Caki2 (cell line): ENCODE data around the gene ATG13. TPM values are rescaled to one million over a fixed set of nuclear protein-coding genes. Genes with fewer than 3 reads are reported as not detected.
A peak's percentile ranks its signal among the peaks of the same experiment; 100 is the strongest.

Experiments used
- DNase-seq: peaks from one replicate; pipeline ENCODE4 v3.0.0-alpha.2; 2015; ENCODE audit warnings: low read depth
- in situ Hi-C: cut with HindIII; loops from 2 replicates; pipeline ENCODE4 v1.10.0; 2016; ENCODE audit warnings: low sequenced_read_pairs, low pct_unique_long_range_greater_than_20kb, mixed read lengths
- total RNA-seq: library from RNA; depleted of rRNA; stranded (reverse); fragments of >200 nt; shearing (Covaris generic); gene quantifications from 2 replicates; pipeline ENCODE4 v1.2.3, GENCODE V29; 2014; ENCODE audit warnings: low replicate concordance

ATG13 gene
- total RNA-seq, 1 experiment from 2014 or later = 43.1 TPM

GRCh38 chr11:46681814-46682213, 64.5 kb downstream of the ATG13 start:
- in situ Hi-C loops = no loop called here
- DNase-seq = no peak

DNA sequence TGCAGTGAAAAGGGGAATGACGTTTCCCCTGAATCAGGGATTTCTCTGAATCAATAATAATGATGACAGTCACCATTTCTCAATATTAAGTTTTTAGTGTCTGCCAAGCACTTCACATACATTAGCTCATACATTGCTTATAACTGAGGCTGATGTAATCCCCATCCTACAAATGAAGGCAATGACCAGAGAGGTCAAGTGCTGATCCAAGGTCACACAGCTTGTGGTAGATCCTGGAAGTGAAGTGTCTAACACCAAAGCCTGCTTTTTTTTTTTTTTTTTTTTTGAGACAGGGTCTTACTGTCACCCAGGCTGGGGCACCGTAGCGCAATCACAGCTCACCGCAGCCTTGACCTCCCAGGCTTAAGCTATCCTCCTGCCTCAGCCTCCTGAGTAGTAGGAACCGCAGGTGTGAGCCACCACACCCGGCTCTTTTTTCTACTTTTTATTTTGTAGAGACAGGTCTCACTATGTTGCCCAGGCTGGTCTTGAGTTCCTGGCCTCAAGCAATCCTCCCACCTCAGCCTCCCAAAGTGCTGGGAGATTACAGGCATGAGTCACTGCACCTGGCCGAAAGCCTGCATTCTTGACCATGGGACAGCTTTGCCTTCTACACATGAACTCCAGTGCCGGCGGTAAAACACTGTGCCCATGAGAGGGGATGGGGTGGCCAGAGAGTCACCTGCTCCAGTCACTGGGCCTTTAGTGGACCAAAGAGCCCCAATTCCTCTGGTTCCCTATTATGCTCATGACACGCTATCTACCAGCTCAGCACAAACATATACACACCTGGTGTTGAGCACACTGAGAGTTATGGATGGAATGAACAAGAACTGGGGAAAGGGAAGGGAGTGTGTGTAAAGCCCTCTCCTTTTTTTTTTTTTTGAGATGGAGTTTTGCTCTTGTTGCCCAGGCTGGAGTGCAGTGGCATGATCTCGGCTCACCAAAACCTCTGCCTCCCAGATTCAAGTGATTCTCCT, 65.7 kb downstream of the ATG13 start:
- in situ Hi-C loops = no loop called here
- no peak for DNase-seq

DNA sequence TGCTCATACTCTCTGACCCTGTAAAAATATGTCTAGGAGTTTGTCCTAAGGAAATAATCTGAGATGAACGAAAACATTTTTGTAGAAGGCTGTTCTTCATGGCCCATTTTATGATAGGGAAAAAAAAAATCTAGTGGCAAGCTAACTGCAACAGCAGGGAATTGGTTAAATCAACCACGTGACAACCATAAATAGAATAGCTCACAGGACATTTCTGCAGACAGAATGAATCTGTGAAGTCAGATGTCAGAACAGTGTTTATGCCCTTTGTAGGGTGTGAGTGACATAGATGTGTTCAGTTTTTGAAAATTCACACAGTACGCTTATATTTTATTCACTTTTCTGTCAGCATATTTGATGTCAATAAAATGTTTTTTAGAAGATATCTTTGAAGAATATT, 67.0 kb downstream of the ATG13 start:
- in situ Hi-C loops = no loop called here
- DNase-seq = no peak

GRCh38 chr11:46686886-46687795, 69.8 kb downstream of the ATG13 start:
- in situ Hi-C loops = no loop called here
- no peak for DNase-seq

GRCh38 chr11:46690702-46691101, 73.3 kb downstream of the ATG13 start:
- no peak for DNase-seq
- in situ Hi-C loops = no loop called here

- peak; percentile 57 for DNase-seq
- in situ Hi-C loops = no loop called here
Observed at GRCh38 chr11:46692450-46692849, 75.1 kb downstream of the ATG13 start.

DNA sequence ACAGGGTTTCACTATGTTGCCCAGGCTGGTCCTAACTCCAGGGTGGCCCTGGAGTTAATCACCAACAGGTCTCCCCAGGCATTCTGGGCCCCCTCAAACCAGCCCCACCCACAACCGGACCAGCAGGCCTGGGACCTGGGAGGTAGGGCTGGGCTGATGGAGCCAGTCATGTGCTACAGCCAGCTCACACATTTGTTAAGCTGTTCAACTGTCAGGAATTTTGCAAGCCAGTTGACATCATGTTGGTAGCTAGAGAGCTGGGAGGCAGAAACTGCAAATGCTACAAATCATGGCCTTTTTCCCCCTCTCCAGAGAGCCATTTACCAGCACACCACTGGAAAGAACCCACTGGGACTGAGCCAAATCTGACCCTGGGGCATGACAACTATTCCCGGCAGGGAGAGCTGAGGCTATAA, 76.3 kb downstream of the ATG13 start:
- DNase-seq = peak; percentile 72
- in situ Hi-C loops = no loop called here

- DNase-seq = no peak
- in situ Hi-C loops = no loop called here
Observed at GRCh38 chr11:46694072-46694471, 76.7 kb downstream of the ATG13 start.

DNA sequence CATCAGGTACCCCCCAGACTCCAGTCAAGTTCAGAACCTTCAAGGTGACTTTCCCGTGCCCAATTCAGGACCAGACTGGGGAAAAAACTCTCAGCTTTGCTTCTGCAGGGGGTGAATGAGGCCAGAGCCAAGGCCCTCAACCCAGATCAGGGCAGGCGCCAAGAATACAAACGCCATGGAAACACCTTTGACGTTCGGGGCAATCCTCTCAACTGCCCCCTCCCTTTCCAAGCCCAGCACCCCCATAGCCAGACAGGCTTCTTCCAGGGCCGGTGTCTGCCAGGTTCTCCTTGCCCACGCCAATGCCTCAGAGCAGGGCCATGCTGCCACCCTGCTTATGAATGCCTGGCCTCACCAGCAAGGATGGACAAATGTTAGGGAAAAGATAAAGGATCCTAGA, 77.3 kb downstream of the ATG13 start:
- in situ Hi-C loops = no loop called here
- DNase-seq = no peak

- in situ Hi-C loops = no loop called here
- no peak for DNase-seq
Observed at GRCh38 chr11:46695345-46696211, 78.2 kb downstream of the ATG13 start.

DNA sequence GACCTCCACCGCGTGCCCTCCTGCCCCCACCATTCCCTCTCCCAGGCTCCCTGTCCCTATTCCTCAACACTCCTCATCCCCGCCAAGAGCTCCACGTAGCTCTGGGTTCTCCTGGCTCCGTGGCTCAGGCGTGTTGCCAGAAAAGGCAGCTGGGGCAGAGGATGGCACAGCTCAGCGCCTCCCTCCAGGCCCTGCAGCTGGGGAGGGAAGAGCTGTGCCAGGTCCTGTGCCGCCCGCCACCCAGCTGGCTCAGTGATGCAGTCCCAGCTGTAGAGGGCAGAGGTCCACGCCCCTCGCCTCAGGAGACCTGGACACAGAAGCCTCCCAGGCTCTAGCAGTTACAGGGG, 78.8 kb downstream of the ATG13 start:
- DNase-seq = no peak
- in situ Hi-C loops = no loop called here

DNA sequence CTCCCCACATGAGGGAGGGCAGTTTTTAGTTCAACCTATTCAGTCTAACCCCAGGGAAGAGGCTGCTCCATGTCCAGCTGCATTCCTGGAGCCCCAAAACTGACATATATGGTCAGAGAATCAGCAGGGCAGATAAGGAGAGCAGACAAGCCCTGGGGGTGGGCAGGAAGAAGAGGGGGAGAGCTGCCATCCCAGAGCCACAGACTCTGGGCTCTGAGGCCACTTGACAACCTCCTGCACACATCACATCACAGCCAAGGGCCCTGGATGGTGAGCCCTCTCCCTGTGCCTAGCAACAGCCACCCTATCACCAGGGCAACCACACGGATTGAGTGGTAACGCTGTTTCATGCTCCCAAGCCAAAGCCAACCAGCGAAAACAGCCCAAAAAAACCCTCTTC, 80.0 kb downstream of the ATG13 start:
- no peak for DNase-seq
- in situ Hi-C loops = no loop called here

DNA sequence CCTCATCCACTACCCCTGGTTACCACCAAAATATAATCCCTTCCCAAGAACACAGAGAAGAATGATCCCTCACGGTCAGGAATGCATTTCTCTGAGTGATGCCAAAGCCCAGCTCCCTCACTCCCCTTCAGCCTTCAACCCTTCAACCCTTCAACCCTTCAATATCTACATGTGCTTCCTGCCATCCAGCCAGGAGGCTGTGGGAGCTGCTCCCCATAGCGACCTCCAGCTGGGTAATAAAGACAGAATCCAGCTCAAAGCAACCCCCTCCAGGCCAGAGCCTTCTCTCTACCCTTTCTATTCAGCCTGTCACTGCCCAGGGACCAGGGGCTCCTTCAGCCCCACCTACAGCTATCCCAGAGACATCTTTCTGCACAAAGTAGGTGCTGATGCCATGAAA, 80.4 kb downstream of the ATG13 start:
- DNase-seq = no peak
- in situ Hi-C loops = no loop called here

DNA sequence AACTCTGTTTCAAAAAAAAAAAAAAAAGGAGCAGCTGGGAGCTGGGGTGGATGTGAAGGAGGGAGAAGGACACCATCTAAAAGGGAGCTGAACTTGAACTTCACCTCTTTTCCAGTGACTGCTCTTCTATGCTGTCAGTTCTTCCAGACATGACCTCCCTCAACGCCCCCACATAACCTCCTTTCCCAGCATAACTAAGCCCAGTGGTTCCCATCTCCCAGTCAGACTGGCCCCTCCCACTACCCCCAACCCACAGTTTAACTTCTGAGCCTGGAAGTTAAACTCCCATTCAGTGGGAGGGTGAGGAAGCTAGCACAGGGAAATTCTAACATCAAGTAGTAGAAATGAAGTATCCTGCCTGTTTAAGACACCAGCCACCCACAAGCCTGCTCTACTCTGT, 81.2 kb downstream of the ATG13 start:
- DNase-seq = no peak
- in situ Hi-C loops = no loop called here

DNA sequence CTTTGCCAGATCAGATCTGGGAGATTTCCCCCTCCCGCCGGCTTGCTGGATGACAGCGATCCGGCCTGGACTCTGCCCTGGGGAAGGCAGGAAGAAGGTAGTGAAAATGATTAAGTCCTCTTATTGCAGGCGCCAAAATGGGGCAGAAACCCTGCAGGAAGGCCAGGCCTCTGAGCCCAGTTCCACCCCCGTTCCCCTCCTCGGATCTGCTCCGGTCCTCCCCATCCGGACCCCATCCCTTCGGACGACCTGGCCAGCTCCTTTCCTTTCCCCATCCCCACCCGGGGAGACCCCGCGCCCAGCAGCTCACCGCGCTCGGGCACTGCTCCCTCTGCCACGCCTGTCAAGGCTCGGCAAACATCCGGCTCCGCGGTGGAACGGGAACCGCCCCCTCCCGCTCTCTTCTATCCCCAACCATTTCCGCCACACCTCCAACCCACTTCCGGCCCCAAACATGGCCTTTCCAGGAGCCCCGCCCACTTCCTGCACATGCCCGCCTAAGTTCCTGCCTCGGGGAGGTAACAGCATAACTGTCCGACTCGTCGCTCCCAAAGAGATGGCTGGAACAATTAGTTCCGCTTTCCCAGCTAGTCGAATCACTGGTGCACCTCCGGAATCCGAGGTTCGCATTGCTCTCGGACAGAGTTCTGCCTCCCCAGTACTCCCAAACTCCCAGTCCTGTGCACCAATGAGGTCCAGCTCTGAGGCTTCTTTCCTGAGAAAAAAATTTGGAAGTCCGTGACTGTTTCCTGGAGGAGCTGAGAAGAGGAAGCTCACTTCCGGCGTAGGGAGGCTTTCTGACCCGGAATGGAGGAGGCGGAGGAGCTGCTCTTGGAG, 83.1 kb downstream of the ATG13 start, which contains the start of the genes ARHGAP1 and ZNF408:
Gene ARHGAP1 (minus strand): TSS at position 379 of the 837 bp plus-strand sequence. CDS start 4,512 bp downstream, outside the sequence.
Gene ZNF408 (plus strand): TSS at position 791 of the 837 bp plus-strand sequence. CDS start 17 bp downstream, at position 808.
- peak; percentile 94 for DNase-seq
- in situ Hi-C loops = no loop called here

DNA sequence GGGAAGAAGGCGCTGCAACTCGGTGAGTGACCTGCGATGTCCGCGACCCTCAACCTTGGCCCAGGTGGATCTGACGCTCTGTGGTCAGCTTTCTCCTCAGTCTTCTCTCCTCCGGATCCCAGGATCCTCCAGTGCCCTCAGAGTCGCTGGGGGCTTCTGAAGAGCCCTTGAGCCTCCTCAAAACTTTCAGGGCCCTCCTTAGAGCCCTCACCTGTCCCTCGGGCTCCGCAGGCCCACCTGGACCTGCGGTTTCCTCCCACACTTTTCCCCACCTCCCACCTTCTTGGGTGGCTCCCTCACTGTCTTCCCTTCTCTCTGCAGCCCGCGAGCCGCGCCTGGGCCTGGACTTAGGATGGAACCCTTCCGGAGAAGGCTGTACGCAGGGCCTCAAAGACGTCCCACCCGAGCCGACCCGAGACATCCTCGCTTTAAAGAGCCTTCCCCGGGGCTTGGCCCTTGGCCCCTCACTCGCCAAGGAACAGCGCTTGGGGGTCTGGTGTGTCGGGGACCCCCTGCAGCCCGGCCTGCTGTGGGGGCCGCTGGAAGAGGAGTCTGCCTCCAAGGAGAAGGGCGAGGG, 83.8 kb downstream of the ATG13 start:
- no peak for DNase-seq
- in situ Hi-C loops = no loop called here
